Measurements from ENCODE around the gene SUMO1.

GRCh38 chr2:202171241-202171825, 67.1 kb downstream of the SUMO1 start:
- TF ChIP-seq NR2F1 (conservative IDR thresholded peaks at IDR 0.05): no peak
- no peak for TF ChIP-seq CTCF (IDR thresholded peaks at IDR 0.05 in 2 of 3, conservative IDR thresholded peaks at IDR 0.05 in 1 of 3; ENCODE audit: control insufficient read depth in 2 of 3, extremely low read depth in 1 of 3, insufficient read depth in 1 of 3, low read depth in 3 of 3, low read length in 3 of 3)
- no peak for TF ChIP-seq ZNF274 (IDR thresholded peaks at IDR 0.05; ENCODE audit: insufficient read depth, insufficient read length)
- no peak for TF ChIP-seq RAD21 (IDR thresholded peaks at IDR 0.05; ENCODE audit: insufficient read depth, low read depth, low read length)
- TF ChIP-seq REST (IDR thresholded peaks at IDR 0.05; ENCODE audit: low read depth, low read length): no peak
- no peak for TF ChIP-seq SP1 (IDR thresholded peaks at IDR 0.05; ENCODE audit: low read depth, low read length)
- no peak for TF ChIP-seq RUNX3 (IDR thresholded peaks at IDR 0.05; ENCODE audit: low read length)
